ENCODE results near the gene MAD1L1. TPM values are rescaled to one million over a fixed set of nuclear protein-coding genes. Genes with fewer than 3 reads are reported as not detected.

Gene MAD1L1
- total and polyA plus RNA-seq, 2 donors (not counting 3 experiments of a cell fraction or from before 2014, with no cell fraction given) = 34.1 to 42.3 TPM

GRCh38 chr7:2090526-2091520 is 141.9 kb downstream of the MAD1L1 start:
- DNase-seq (ENCODE audit: low read depth, low spot score) (no peak), FAIRE-seq (no peak)
- no peaks in the 10 kb centered on the region for H4K20me1 ChIP-seq (replicated peaks; ENCODE audit: control insufficient read depth, extremely low read depth, insufficient read depth, low read length)
- no peaks in the 10 kb centered on the region for H3K27me3 ChIP-seq (ENCODE audit: control insufficient read depth in 2 of 2, insufficient read depth in 2 of 2, low read length in 2 of 2)
- intact Hi-C loops (cut with micrococcal nuclease) = no loop called here
- ChIA-PET CTCF (no interaction called here), POLR2A (no interaction called here)
- no peaks in the 10 kb centered on the region for H3K9me1 ChIP-seq (replicated peaks; ENCODE audit: control insufficient read depth, extremely low read depth, insufficient read depth, low read length)
- TF ChIP-seq CTCF (IDR thresholded peaks at IDR 0.05; ENCODE audit: extremely low read depth in 1 of 2, insufficient read depth in 1 of 2, low read depth in 1 of 2, low read length in 2 of 2) = no peak
- no peak for TF ChIP-seq POLR2A (IDR thresholded peaks at IDR 0.05; ENCODE audit: low read depth, low read length)
- no peak for TF ChIP-seq POLR2AphosphoS5 (IDR thresholded peaks at IDR 0.05; ENCODE audit: insufficient read depth, low read depth, low read length)
- TF ChIP-seq GATA2 (IDR thresholded peaks at IDR 0.05; ENCODE audit: insufficient read depth, insufficient read length, low read depth, low read length) = no peak
- TF ChIP-seq FOS (IDR thresholded peaks at IDR 0.05; ENCODE audit: borderline replicate concordance, insufficient read depth, low read length) = no peak
- TF ChIP-seq EZH2 (IDR thresholded peaks at IDR 0.05; ENCODE audit: borderline replicate concordance, low read depth, low read length, severe bottlenecking) = no peak
- TF ChIP-seq, protein P1, sequence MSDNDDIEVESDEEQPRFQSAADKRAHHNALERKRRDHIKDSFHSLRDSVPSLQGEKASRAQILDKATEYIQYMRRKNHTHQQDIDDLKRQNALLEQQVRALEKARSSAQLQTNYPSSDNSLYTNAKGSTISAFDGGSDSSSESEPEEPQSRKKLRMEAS (IDR thresholded peaks at IDR 0.05; ENCODE audit: insufficient read depth, insufficient read length) = no peak
- no peak for TF ChIP-seq JUN (IDR thresholded peaks at IDR 0.05; ENCODE audit: borderline replicate concordance, insufficient read depth, insufficient read length, low read depth)
- TF ChIP-seq MYC (IDR thresholded peaks at IDR 0.05; ENCODE audit: low read depth, low read length) = no peak
- H3K27ac ChIP-seq (ENCODE audit: insufficient read depth, low read depth, low read length) = no peak overlapping the region
- BruUV-seq (replicated peaks) = no TSS peak
- no peak overlapping the region for H2AFZ ChIP-seq (ENCODE audit: low read depth, low read length)
- H3K4me1 ChIP-seq (ENCODE audit: control insufficient read depth, extremely low read depth, insufficient read depth, low read length) = no peaks in the 10 kb centered on the region
- no peak overlapping the region for H3K4me2 ChIP-seq (ENCODE audit: insufficient read depth, low read length)
- H3K4me3 ChIP-seq (replicated peaks in 1 of 3; ENCODE audit: insufficient read depth in 1 of 3, low read depth in 1 of 3, low read length in 3 of 3) = no peak overlapping the region
- dilution Hi-C loops (cut with MboI; ENCODE audit: extremely low pct_ligation_motif_present, low sequenced_read_pairs) = no loop called here
- no peaks in the 10 kb centered on the region for H3K9me3 ChIP-seq (replicated peaks; ENCODE audit: control insufficient read depth, insufficient read depth, low read length)
- H3K79me2 ChIP-seq (ENCODE audit: control insufficient read depth, insufficient read depth, low read length) = no peaks in the 10 kb centered on the region
- no peak overlapping the region for H3K9ac ChIP-seq (replicated peaks; ENCODE audit: extremely low read depth, insufficient read depth, low read length)
- no peaks in the 10 kb centered on the region for H3K36me3 ChIP-seq (ENCODE audit: control insufficient read depth in 2 of 2, extremely low read depth in 1 of 2, insufficient read depth in 2 of 2, low read length in 2 of 2)
